SH-SY5Y (cell line): ENCODE measurements around the gene TRAF3.

ENCODE experiments used
- GATA2 ChIP-seq: IDR thresholded peaks from 2 replicates; pipeline ENCODE4 v1.6.1; 2011; ENCODE audit warnings: mild to moderate bottlenecking, low read depth, low read length
- GATA3 ChIP-seq: IDR thresholded peaks from 2 replicates; pipeline ENCODE4 v1.6.1; 2011; ENCODE audit warnings: low read depth, mild to moderate bottlenecking, low read length, moderate library complexity

GRCh38 chr14:102737402-102738372 lies 39.6 kb upstream of the TRAF3 start:
- no peak for TF ChIP-seq GATA3
- TF ChIP-seq GATA2: no peak
